K562 (cell line): ENCODE data around the gene SPHK1. TPM values are rescaled to one million over a fixed set of nuclear protein-coding genes. Genes with fewer than 3 reads are reported as not detected.

Source experiments
- ATAC-seq: fragments of 200-7000 bp; cut with Tn5 transposase; 3 replicates; pipeline ENCODE4 v1.9.1; 2020; ENCODE audit warnings: moderate library complexity
- BruUV-seq: library from RNA; stranded (reverse); fragments of 400-500 nt; replicated peaks from 2 replicates; lab custom pipeline; 2021; lab: Mats Ljungman, UMichigan
- CTCF ChIA-PET: fragments of 300-600 bp; formaldehyde crosslinking; extraction: SDS; loops from one replicate; lab custom pipeline; 2021; ENCODE audit warnings: low intra/inter-chr PET ratio; lab: Yijun Ruan, JAX
- POLR2A ChIA-PET: fragments of 300-600, 350-650 bp; sonication (Branson Sonifier 250); formaldehyde crosslinking; extraction: SDS; loops from one replicate; lab custom pipeline; 2021; ENCODE audit warnings: antibody characterized with exemption, inconsistent platforms; lab: Yijun Ruan, JAX
- DNase-seq, 4 experiments: peaks; one replicate each; pipeline versions ENCODE4 v3.0.0 to v3.0.0-alpha.2; 2011 to 2018; ENCODE audit warnings: low spot score in 3 of 4, mixed read lengths in 3 of 4; ENCODE audit errors: extremely low read depth in 1 of 4
- FAIRE-seq: peaks from 2 replicates; lab custom pipeline; 2011; peaks lifted over from hg19 to GRCh38; lab: Jason Lieb, UNC
- H2AFZ ChIP-seq: 2 replicates; pipeline ENCODE4 v1.6.0; 2011; ENCODE audit warnings: low read depth, low read length, control low read depth, inconsistent platforms
- H3K27ac ChIP-seq: fragments of 200-600 bp; 3 replicates; pipeline ENCODE4 v1.8.0; 2011; ENCODE audit warnings: low read depth, mild to moderate bottlenecking, control low read depth, inconsistent platforms, low read length, moderate library complexity, mixed read lengths; ENCODE audit errors: extremely low read depth
- H3K27me3 ChIP-seq, 2 experiments: fragments of 300-600 bp in 1 of 2; 2 replicates in 1 of 2; 3 replicates in 1 of 2; pipeline versions ENCODE4 v1.6.0 to v1.8.0; 2011; ENCODE audit warnings: inconsistent platforms in 2 of 2, low read length in 2 of 2, mild to moderate bottlenecking in 1 of 2, mixed read lengths in 1 of 2, moderate library complexity in 1 of 2; ENCODE audit not compliant: control insufficient read depth in 2 of 2, insufficient read depth in 2 of 2
- H3K36me3 ChIP-seq: fragments of 300-600 bp; 3 replicates; pipeline ENCODE4 v1.8.0; 2011; ENCODE audit warnings: mild to moderate bottlenecking, low read length, inconsistent platforms; ENCODE audit not compliant: control insufficient read depth, insufficient read depth
- H3K4me1 ChIP-seq, 2 experiments: fragments of 200-600 bp in 1 of 2; replicated peaks in 1 of 2; 2 replicates in 1 of 2; 3 replicates in 1 of 2; pipeline versions ENCODE4 v1.5.1 to v1.8.0; 2011; ENCODE audit warnings: inconsistent platforms in 2 of 2, low read length in 2 of 2, mild to moderate bottlenecking in 1 of 2, mixed read lengths in 1 of 2, moderate library complexity in 1 of 2; ENCODE audit not compliant: control insufficient read depth in 2 of 2, insufficient read depth in 2 of 2
- H3K4me2 ChIP-seq: 2 replicates; pipeline ENCODE4 v1.6.1; 2011; ENCODE audit warnings: low read length, control low read depth, inconsistent platforms, mixed read lengths; ENCODE audit not compliant: insufficient read depth
- H3K4me3 ChIP-seq: fragments of 200-600 bp; sonication (generic), shearing (Covaris generic); 2 replicates; pipeline ENCODE4 v1.5.1; 2016; ENCODE audit warnings: control low read depth, inconsistent platforms
- H3K79me2 ChIP-seq: fragments of 200-600 bp; 3 replicates; pipeline ENCODE4 v1.8.0; 2011; ENCODE audit warnings: low read length, inconsistent platforms; ENCODE audit not compliant: control insufficient read depth, insufficient read depth
- H3K9ac ChIP-seq, 2 experiments: 2 replicates each; pipeline versions ENCODE4 v1.6.0 to v1.6.1; 2011; ENCODE audit warnings: low read depth in 2 of 2, low read length in 2 of 2, control low read depth in 1 of 2, inconsistent platforms in 1 of 2, mild to moderate bottlenecking in 1 of 2, mixed read lengths in 1 of 2; ENCODE audit not compliant: insufficient read depth in 1 of 2
- H3K9me1 ChIP-seq: one replicate; pipeline ENCODE4 v1.6.0; 2011; ENCODE audit warnings: inconsistent platforms, mild to moderate bottlenecking, low read length, moderate library complexity; ENCODE audit not compliant: control insufficient read depth, insufficient read depth
- H3K9me3 ChIP-seq: replicated peaks from 2 replicates; pipeline ENCODE4 v1.5.1; 2011; ENCODE audit warnings: low read depth, low read length, inconsistent platforms; ENCODE audit not compliant: control insufficient read depth, insufficient read depth
- H4K20me1 ChIP-seq: replicated peaks from 2 replicates; pipeline ENCODE4 v1.6.1; 2011; ENCODE audit warnings: low read length, inconsistent platforms, mixed read lengths; ENCODE audit not compliant: control insufficient read depth, insufficient read depth
- BRF1 ChIP-seq: IDR thresholded peaks from 3 replicates; pipeline ENCODE4 v1.6.1; 2011; ENCODE audit warnings: borderline replicate concordance, mild to moderate bottlenecking; ENCODE audit not compliant: insufficient read length; ENCODE audit errors: extremely low read depth
- CREB1 ChIP-seq, 2 experiments: sonication (generic) in 1 of 2; formaldehyde crosslinking in 1 of 2; IDR thresholded peaks; 2 replicates each; pipeline versions ENCODE4 v1.6.1 to v1.8.0; 2012 to 2022; ENCODE audit warnings: inconsistent platforms in 1 of 2, mild to moderate bottlenecking in 1 of 2, missing genetic modification reagents in 1 of 2, moderate library complexity in 1 of 2
- ESRRA ChIP-seq: fragments of 450-650 bp; IDR thresholded peaks from 2 replicates; pipeline ENCODE4 v1.6.1; 2014; ENCODE audit warnings: low read depth, mild to moderate bottlenecking, moderate library complexity, borderline replicate concordance
- FOS ChIP-seq: IDR thresholded peaks from 3 replicates; pipeline ENCODE4 v1.6.1; 2011; ENCODE audit not compliant: insufficient read length; ENCODE audit errors: extremely low read depth
- FOXJ3 ChIP-seq: sonication (generic); formaldehyde crosslinking; IDR thresholded peaks from 2 replicates; pipeline ENCODE4 v1.4.0; 2020; ENCODE audit warnings: mild to moderate bottlenecking, missing genetic modification reagents
- KAT8 ChIP-seq: fragments of 450-650 bp; IDR thresholded peaks from 2 replicates; pipeline ENCODE4 v1.6.1; 2016; ENCODE audit warnings: low read depth, mild to moderate bottlenecking
- MNT ChIP-seq, 2 experiments: fragments of 450-650 bp; conservative IDR thresholded peaks; 2 replicates each; pipeline ENCODE4 v1.6.1; 2017; ENCODE audit warnings: mild to moderate bottlenecking in 2 of 2, moderate library complexity in 2 of 2
- MTF1 ChIP-seq: fragments of 250-450 bp; sonication (Bioruptor Pico); IDR thresholded peaks from 2 replicates; pipeline ENCODE4 v1.9.0; 2021; ENCODE audit warnings: moderate library complexity, mild to moderate bottlenecking, inconsistent platforms, borderline replicate concordance
- NCOA1 ChIP-seq: fragments of 450-650 bp; IDR thresholded peaks from 2 replicates; pipeline ENCODE4 v1.6.1; 2016; ENCODE audit warnings: low read depth
- NRF1 ChIP-seq, 2 experiments: fragments of 450-650 bp; IDR thresholded peaks in 1 of 2; conservative IDR thresholded peaks in 1 of 2; 2 replicates each; pipeline ENCODE4 v1.6.1; 2014; ENCODE audit warnings: mild to moderate bottlenecking in 2 of 2
- TCF15 ChIP-seq: fragments of 250-450 bp; sonication (Bioruptor Pico); IDR thresholded peaks from 2 replicates; pipeline ENCODE4 v1.8.0; 2022; ENCODE audit warnings: moderate library complexity, mild to moderate bottlenecking, inconsistent platforms
- TGIF2 ChIP-seq: sonication (generic); formaldehyde crosslinking; IDR thresholded peaks from 2 replicates; pipeline ENCODE4 v1.8.1; 2022; ENCODE audit warnings: mild to moderate bottlenecking, missing genetic modification reagents, moderate library complexity
- ZBTB33 ChIP-seq: sonication (generic); formaldehyde crosslinking; IDR thresholded peaks from 2 replicates; pipeline ENCODE4 v1.8.1; 2023; ENCODE audit warnings: mild to moderate bottlenecking, missing genetic modification reagents
- ZNF3 ChIP-seq: fragments of 250-450 bp; sonication (Bioruptor Pico); IDR thresholded peaks from 2 replicates; pipeline ENCODE4 v1.5.0; 2021; ENCODE audit warnings: mild to moderate bottlenecking, moderate library complexity
- ZNF717 ChIP-seq: fragments of 250-450 bp; sonication (Bioruptor Pico); IDR thresholded peaks from 2 replicates; pipeline ENCODE4 v1.5.0; 2021
- WGBS: fragments of 100-300 bp; shearing (Covaris generic); methylation state at CpG from one replicate; pipeline ENCODE4 v1.1.6; 2016; ENCODE audit warnings: low coverage, mixed read lengths; ENCODE audit not compliant: insufficient coverage; ENCODE audit errors: missing lambda C conversion rate; 5-methylcytosine and 5-hydroxymethylcytosine counted together
- in situ Hi-C: fragments of 300-500 bp; cut with MboI; formaldehyde crosslinking; loops from 4 replicates; pipeline ENCODE4 v1.15.0; 2018; ENCODE audit warnings: inconsistent platforms, mixed read lengths
- intact Hi-C: fragments of 100-400 bp; cut with micrococcal nuclease; formaldehyde crosslinking; loops from 2 replicates; pipeline ENCODE4 v1.14.2; 2022
- polyA plus RNA-seq, 8 experiments: library from polyadenylated mRNA; depleted of rRNA in 4 of 8; stranded (reverse) in 5 of 8; unstranded in 3 of 8; fragments of >200 nt; fragmentation: Nextera tagmentation in 2 of 8; fragmentation: Illumina TruSeq in 1 of 8; extraction: Ambion mirVana in 2 of 8; extraction: Trizol in 1 of 8; gene quantifications; 2 replicates each; pipeline versions ENCODE4 v1.2.1 to v1.2.3, GENCODE V29; 2011 to 2014; ENCODE audit warnings: inconsistent platforms in 1 of 8, missing spikeins in 1 of 8
- total RNA-seq, 7 experiments: library from RNA; depleted of rRNA in 6 of 7; stranded (reverse); fragments of >200 nt in 6 of 7; fragmentation: Illumina TruSeq in 2 of 7; extraction: Trizol in 2 of 7; gene quantifications; 2 replicates each; pipeline versions ENCODE4 v1.2.1 to v1.2.3, GENCODE V29; 2011 to 2021; ENCODE audit warnings: low replicate concordance in 1 of 7
- TF ChIP-seq, protein P1 (sequence below): fragments of 450-650 bp; IDR thresholded peaks from 2 replicates; pipeline ENCODE4 v1.7.0; 2016; ENCODE audit warnings: borderline replicate concordance

The SPHK1 gene
- total and polyA plus RNA-seq, 9 of the 15 experiments (the other 6 are each of a cell fraction or from before 2014, with no cell fraction given) = 0.21 to 60.3 (median 14.5) TPM

- peaks cover 13% of the 10 kb centered on the region for H3K9me1 ChIP-seq
- ChIA-PET POLR2A (interaction anchor here (0.6 to 1.2 kb wide), 3 partner anchors 9 to 120 kb away, joined by 3 to 4 read pairs (median 3); no protein-coding TSS in a partner anchor), CTCF (no interaction called here)
- H4K20me1 ChIP-seq = peaks cover 66% of the 10 kb centered on the region
- no peak overlapping the region for H3K9ac ChIP-seq
- ATAC-seq (no peak), FAIRE-seq (no peak), DNase-seq (no peak)
- BruUV-seq = no TSS peak
- 90% methylated on average over 5 of the region's 5 CpGs for WGBS
- no peaks in the 10 kb centered on the region for H3K27me3 ChIP-seq
- H3K36me3 ChIP-seq = peaks cover 31% of the 10 kb centered on the region; the same call in 2 of the 3 replicates
- intact Hi-C loops = no loop called here
- no peaks in the 10 kb centered on the region for H3K9me3 ChIP-seq
- in situ Hi-C loops = no loop called here
- no peak overlapping the region for H3K4me3 ChIP-seq
- H3K79me2 ChIP-seq = peaks cover 31% of the 10 kb centered on the region
- H3K4me1 ChIP-seq = peaks cover 16 to 36% of the 10 kb centered on the region in 2 experiments
- no peak overlapping the region for H2AFZ ChIP-seq
- no peak overlapping the region for H3K4me2 ChIP-seq
- H3K27ac ChIP-seq = no peak overlapping the region
- TF ChIP-seq NCOA1 = no peak
- no peak for TF ChIP-seq ESRRA
- no peak for TF ChIP-seq CREB1 (IDR thresholded peaks at IDR 0.05)
- TF ChIP-seq CREB1 (CRISPR knock-in tag; IDR thresholded peaks at IDR 0.05) = no peak
- TF ChIP-seq KAT8 = no peak
- TF ChIP-seq NRF1 (conservative IDR thresholded peaks at IDR 0.05 in 1 of 2, IDR thresholded peaks at IDR 0.05 in 1 of 2) = no peak
- no peak for TF ChIP-seq ZBTB33 (CRISPR knock-in tag)
- no peak for TF ChIP-seq TGIF2 (CRISPR knock-in tag)
- TF ChIP-seq BRF1 = no peak
- TF ChIP-seq MTF1 (CRISPR knock-in tag) = no peak
- TF ChIP-seq TCF15 (CRISPR knock-in tag) = no peak
- TF ChIP-seq, protein P1, sequence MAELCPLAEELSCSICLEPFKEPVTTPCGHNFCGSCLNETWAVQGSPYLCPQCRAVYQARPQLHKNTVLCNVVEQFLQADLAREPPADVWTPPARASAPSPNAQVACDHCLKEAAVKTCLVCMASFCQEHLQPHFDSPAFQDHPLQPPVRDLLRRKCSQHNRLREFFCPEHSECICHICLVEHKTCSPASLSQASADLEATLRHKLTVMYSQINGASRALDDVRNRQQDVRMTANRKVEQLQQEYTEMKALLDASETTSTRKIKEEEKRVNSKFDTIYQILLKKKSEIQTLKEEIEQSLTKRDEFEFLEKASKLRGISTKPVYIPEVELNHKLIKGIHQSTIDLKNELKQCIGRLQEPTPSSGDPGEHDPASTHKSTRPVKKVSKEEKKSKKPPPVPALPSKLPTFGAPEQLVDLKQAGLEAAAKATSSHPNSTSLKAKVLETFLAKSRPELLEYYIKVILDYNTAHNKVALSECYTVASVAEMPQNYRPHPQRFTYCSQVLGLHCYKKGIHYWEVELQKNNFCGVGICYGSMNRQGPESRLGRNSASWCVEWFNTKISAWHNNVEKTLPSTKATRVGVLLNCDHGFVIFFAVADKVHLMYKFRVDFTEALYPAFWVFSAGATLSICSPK = no peak
- no peak for TF ChIP-seq ZNF3 (CRISPR knock-in tag)
- no peak for TF ChIP-seq FOXJ3 (CRISPR knock-in tag)
- no peak for TF ChIP-seq FOS
- no peak for TF ChIP-seq MNT (conservative IDR thresholded peaks at IDR 0.05)
- no peak for TF ChIP-seq ZNF717 (CRISPR knock-in tag)
These were observed 26.8 kb downstream of the SPHK1 start for GRCh38 chr17:76411247-76411646.
